Left cardiac atrium (tissue), 4 donors: ENCODE results near the gene SLC31A1. TPM values are rescaled to one million over a fixed set of nuclear protein-coding genes. Genes with fewer than 3 reads are reported as not detected.
"Not testable (repeated sequence)": the region's sequence is repeated elsewhere in the genome, so short reads cannot be mapped to it uniquely, and the experiment has no call there.

ENCODE experiments used
- ATAC-seq, 2 donors: fragments of 200-7000 bp; cut with Tn5 transposase; one replicate each; pipeline ENCODE4 v1.9.1; 2020; ENCODE audit warnings: mild to moderate bottlenecking in 2 of 2, moderate library complexity in 2 of 2
- DNase-seq: peaks from one replicate; pipeline ENCODE4 v3.0.0-alpha.2; 2020
- intact Hi-C, 2 donors: fragments of 100-400 bp; cut with DNase I; formaldehyde crosslinking; loops; one replicate each; pipeline versions ENCODE4 v1.14.1 to v1.15.1; 2022 to 2023
- total RNA-seq, 2 donors: library from RNA; stranded (reverse); fragmentation: NEBNext Ultra II Directional; extraction: Animal tissue kit (Norgen Biotek cat#: 25700); gene quantifications; one replicate each; pipeline ENCODE4 v1.2.1, GENCODE V29; 2021
- donor health status: DM: no; HTN: yes; CAD: no.
- donor health status: DM: no; HTN: yes; CAD: no; lungs with severe emphysema.
- donor health status: DM: yes; HTN: yes; CAD: no.
- donor health status: Dilated cardiomyopathy.

Gene SLC31A1
- total RNA-seq, 2 donors from 2014 or later: 13.8 to 23.4 TPM

DNA sequence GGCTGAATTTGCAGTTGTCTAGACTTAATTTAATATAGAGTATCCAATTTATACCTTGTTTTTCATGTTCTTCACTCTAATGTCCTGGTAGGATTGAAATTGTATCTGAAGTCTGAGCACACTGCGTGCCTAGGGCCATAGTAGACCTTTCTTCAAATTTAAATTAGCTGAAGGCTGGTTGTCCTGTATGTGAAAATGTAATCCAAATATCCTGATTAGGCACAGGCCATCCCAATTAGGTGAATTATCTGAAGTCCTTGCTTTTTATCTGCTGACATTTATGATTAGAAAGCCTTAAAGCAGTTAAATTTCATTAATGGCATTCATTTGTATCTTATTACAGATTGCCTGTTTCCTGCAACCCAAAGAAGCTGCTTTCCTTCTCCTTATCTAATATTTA, 33.6 kb downstream of the SLC31A1 start:
- intact Hi-C loops: no loop called here
- DNase-seq (no peak), ATAC-seq (no peak)

DNA sequence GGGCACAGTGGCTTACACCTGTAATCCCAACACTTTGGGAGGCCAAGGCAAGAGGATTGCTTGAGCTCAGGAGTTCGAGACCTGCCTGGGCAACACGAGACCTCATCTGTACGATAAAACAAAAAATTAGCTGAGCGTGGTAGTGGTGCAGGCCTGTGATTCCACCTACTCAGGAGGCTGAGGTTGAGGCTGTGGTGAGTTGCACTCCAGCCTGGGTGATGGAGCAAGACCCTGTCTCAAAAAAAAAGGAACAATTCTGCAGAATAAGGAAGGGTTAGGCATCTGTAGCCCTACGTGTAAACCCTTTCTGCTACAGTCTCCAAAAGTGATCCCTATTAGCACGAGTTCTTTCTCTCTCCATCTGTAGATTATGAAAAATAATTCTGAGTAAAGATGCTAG, 34.1 kb downstream of the SLC31A1 start:
- no peak for ATAC-seq
- intact Hi-C loops: no loop called here
- no peak for DNase-seq

DNA sequence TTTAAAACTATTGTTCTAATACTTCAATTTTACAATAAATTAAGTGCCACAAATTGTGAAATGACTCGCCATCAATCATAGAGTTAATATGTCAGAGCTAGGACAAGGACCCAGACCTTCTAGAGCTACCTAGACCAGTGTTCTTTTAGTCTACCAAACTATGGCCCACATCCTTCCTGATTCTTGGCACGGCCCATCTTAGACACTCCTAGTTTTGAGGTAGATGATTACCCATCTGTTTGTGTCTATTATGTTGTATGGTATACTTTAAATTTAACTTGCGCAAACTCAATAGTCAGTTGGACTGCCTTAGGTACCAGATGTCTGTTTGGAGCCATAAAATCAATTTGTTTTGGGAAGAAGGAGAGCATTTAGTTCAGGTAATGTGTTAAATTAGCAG, 36.5 kb downstream of the SLC31A1 start:
- DNase-seq (no peak), ATAC-seq (no peak)
- intact Hi-C loops: no loop called here

DNA sequence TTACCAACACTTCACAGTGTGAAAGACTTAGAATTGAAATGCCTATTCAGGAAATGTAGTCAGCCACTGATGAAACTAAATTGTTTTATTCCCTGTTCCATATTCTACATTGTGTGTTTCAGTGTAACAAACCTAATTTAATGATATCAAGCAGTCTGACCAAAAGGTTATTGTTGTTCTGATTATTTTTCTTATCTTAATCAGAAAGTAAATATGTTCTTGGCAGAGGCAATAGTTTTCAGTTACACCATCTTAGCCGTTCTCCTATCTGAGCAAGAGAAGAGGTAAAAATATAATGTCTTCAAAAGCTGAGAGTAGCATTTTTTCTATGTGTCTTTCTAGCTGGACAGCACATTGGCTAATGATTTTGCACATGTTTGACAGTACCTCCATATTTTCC, 36.9 kb downstream of the SLC31A1 start:
- no peak for DNase-seq
- intact Hi-C loops: no loop called here
- no peak for ATAC-seq

DNA sequence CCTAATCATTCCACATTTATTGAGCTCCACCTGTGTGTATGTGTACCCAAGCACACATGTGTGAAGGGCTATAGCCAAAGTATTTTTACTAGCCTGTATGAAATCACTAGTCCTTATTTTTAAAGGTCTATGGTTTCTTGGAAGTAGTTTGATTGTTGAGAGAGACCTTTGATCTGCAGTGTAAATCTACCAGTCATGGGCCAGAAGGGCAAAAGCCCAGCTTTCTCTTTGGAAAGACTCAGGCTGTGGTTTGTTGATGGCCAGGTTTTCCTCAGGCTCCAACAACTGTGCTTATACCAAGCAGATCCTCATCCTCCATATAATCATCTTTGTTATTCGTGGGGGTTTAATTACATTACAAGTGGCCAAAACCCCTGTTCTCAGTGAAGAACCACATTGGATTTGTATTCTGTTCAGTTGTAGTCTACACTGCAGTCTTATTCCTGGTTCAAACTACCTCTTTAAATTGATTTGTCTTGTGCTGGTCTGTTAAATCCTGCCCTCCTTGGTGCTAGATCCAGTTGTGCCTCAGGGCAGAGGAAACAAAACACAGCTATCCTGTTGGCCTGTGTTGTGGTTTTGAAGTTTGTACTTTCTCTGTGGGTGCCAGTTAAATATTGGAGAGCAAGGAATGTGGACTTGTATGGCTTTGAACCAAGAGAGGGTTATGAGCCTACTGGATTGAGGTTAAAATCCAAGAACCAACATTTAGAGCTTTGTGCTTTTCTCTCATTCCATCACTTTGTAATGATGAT, 40.8 kb downstream of the SLC31A1 start:
- intact Hi-C loops: no loop called here
- no peak for DNase-seq
- no peak for ATAC-seq

DNA sequence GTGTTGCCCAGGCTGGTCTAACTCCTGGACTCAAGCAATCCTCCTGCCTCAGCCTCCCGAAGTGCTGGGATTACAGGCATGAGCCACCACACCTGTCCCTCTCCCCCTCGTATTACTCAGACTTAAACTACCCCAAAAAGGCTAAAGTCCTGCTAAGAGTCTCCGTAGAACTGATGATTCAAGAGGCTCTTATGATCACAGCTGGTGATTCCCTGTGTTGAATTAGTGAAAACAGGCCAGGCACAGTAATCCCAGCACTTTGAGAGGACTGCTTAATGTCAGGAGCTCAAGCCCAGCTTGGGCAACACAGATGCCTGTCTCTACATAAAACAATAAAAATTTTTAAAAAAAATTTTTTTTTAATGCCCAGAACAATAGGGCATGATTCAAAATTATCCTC, 44.8 kb downstream of the SLC31A1 start:
- DNase-seq (no peak), ATAC-seq (no peak)

DNA sequence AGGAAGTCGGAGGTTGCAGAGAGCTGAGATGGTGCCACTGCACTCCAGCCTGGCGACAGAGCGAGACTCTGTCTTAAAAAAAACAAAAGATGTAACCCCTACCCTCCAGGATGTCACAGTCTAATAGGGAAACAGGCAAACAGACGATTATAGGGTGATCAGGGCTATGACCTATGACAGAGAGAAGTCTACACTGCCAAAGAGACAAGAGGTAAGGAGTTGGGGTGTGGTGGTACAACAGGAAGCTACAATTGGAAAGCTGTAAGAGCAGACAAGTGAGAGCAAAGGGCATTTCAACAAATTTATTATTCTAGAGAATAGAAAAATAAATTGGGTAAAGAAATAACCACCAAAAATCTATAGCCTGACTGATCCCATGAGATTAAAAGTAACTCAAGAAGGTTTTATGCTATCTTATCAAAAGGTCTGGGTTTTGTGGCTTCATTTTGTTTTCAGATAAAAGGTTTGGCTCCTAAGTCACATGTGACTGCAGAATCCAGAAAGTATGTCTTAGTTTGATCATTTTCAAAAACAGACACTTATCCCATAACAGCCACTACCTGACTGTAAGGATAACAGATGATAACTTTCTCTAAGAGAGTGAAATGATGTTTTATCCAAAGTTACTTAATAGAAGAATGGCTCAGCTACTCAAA, 46.7 kb downstream of the SLC31A1 start:
- ATAC-seq: no peak
- DNase-seq: no peak
- intact Hi-C loops: no loop called here

More for the DNA sequence above, 44.8 kb downstream of the SLC31A1 start:
- intact Hi-C loops: no loop called here

DNA sequence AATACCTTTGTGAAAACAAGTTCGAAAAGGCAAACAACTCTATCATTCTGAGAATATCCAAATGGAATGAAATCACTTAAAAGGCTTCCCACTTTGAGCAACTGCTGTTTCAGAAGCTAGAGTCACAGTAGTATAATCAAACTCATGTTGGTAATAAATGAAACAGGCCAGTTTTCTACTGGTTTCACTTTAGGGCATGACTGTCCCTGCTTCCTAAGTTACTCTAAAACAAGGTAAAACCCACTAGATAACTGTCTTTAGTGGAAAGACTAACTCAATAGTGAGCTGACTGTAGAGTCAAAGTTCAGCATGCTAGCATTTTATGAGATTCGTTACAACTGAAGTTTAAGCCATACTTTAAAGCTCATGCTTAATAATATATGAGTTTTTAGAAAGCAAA, 48.0 kb downstream of the SLC31A1 start:
- intact Hi-C loops: no loop called here
- DNase-seq (no peak), ATAC-seq (no peak)

DNA sequence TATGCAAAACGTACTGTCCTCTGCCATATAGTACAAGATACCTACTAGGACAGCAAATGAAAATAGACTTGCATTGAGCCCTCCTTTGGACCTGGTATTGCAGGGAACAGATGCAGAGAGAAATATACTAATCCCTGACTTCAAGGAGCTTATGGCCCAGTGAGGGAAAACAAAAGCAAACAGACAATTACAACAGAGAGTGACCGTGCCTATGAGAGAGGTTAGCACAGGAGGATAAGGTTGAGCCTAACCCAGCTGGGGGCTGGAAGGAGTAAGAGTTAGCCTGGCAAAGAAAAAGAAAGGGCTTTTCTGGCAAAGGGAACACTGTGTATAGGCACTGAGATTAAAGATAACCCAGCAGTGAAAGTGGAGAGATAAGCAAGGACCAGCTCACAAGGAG, 48.5 kb downstream of the SLC31A1 start:
- ATAC-seq (no peak), DNase-seq (no peak)
- intact Hi-C loops: loop anchor here in 1 of 2 donors (10.0 kb wide), 2 partner anchors 135 to 385 kb away; partner anchors contain the start of gene ALAD

DNA sequence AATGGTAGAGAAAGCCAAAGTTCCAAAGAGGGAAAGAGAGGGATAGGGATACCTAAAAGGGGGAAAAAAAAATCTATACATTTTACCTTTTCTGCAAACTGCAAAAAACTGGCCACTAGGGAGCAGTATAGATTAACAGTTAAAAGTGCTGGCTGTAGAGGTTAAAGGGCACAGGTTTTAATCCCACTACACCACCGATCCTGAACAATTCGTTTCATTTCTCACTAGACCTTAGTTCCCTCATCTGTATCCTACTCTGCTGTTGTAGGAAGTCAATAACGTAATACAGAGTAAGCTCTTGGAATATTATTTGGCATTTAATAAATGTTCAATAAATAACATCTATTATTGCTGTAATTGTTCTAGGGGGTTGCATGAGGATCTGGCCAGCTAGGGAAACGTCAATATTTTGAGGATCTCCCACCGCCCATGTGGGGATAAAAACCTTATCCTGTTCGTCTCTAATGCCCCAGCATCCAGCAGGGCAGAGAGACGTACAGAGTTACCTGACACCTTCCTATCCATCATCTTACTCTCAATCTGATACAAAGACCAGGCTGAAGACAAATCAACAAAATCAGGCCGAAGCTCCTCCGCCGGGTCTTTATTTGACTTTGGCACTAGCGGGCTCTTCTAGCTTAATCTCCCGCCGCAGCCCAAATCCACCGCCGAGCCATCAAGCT, 53.3 kb downstream of the SLC31A1 start:
- no peak for DNase-seq
- peak; percentile 25 to 42 for ATAC-seq
- intact Hi-C loops: loop anchor here in 1 of 2 donors (10.0 kb wide), 2 partner anchors 130 to 380 kb away; partner anchors contain the start of gene ALAD

DNA sequence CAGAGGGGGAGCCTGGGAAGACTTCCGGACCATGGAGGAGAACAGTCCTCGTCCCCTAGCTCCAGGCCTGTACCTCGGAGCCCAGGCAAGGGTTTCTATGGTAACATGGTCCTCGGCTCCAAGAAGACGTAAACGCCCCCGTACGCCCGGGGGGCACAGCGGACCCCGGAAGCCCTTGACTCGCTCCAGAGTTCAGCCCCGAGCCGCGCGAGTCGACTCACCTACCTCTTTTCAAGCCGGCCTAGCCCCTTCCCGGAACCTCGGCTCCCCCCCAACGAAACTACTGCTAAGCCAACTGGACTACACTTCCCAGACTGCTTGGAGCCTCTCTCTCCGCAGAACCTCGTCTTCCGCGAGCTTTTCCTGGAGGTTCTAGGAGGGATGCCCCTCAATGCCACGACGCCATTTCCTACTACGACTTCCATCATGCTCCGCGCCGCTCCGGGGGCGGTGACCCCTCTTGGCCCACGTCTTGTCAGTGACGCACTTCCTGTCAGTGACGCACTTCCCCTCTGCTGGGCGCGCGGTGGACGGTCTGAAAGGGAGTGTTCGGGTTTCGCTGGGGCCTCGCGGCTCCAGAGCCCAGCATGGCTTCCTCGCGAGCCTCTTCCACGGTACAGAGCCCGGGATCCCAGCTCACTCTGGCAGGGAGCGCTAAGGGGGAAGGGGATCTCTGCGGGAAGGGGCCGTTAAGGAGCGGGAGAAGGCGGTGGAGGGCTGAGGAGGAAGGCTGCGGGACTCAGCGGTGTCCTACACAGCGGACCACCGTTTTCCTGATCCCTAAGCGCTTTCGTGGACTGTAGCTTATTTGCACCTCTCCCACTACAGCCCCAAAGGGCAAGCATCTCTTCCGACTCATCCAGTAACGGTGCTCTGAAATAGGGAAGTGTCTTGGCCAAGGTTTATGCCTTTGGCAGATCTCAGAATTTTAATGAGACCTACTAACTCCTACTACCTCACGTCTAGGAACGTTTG, 54.1 kb downstream of the SLC31A1 start, which contains the start of the genes CDC26 and PRPF4:
TSS of gene CDC26 (minus strand) at position 416 of the 975 bp plus-strand sequence. CDS start 3,065 bp downstream, outside the sequence.
TSS of gene PRPF4 (plus strand) at position 502 of the 975 bp plus-strand sequence. CDS start at position 588, 86 bp downstream.
- intact Hi-C loops: loop anchor here in 1 of 2 donors (10.0 kb wide), 2 partner anchors 129 to 379 kb away; partner anchors contain the start of gene ALAD
- DNase-seq (peak; percentile 97), ATAC-seq (peak; percentile 98)

DNA sequence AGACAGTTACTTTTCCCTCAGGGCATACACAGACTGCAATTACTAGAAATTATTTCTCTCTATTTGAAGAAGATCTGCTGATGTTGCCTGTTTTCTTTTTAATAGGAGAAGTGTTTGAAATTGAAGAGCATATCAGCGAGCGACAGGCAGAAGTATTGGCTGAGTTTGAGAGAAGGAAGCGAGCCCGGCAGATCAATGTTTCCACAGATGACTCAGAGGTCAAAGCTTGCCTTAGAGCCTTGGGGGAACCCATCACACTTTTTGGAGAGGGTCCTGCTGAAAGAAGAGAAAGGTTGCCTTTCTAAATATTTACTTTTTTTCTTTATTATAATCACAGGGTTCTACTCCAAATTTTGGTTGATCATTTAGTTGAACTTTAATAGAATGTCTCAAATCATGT, 57.5 kb downstream of the SLC31A1 start:
- no peak for ATAC-seq
- intact Hi-C loops: loop anchor here in 1 of 2 donors (10.0 kb wide), 2 partner anchors 126 to 376 kb away; partner anchors contain the start of gene ALAD
- DNase-seq: no peak

DNA sequence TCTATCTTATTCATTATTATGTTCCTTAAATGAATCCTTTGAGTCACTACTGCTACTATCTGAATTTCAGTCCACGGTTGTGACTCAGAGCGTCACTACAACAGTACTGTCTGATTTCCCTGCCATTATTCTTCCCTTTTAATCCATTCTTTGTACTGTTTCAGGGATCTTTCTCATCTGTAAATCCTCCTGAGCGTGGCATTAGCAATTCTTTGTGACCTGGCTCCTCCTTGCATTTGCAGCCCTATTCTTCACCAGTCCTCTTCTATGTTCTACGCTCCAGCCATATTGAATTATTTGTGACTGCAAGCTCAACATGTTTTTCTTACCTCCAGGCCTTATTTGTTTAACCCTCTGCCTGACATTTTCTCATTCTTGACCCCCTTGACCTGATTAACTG, 60.0 kb downstream of the SLC31A1 start:
- no peak for ATAC-seq
- intact Hi-C loops: no loop called here
- DNase-seq: no peak

DNA sequence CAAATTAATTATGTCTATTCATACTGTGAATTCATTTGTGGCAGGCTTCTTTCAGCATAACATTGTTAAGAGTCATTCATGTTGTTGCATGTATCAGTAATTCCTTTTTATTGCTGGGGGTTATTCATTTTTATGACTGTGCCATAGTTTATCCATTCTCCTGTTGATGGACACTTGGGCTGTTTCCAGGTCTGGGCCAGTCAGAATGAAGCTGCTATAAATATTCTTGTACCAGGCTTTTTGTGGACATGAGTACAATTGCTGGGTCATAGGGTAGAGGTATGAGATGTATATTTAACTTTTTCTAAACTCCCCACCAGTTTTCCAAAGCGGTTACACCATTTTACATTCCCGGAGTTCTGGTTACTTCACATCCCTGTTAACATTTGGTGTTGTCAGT, 67.7 kb downstream of the SLC31A1 start:
- intact Hi-C loops: no loop called here
- peak in 1 of 2 donors; percentile 22 for ATAC-seq
- no peak for DNase-seq

DNA sequence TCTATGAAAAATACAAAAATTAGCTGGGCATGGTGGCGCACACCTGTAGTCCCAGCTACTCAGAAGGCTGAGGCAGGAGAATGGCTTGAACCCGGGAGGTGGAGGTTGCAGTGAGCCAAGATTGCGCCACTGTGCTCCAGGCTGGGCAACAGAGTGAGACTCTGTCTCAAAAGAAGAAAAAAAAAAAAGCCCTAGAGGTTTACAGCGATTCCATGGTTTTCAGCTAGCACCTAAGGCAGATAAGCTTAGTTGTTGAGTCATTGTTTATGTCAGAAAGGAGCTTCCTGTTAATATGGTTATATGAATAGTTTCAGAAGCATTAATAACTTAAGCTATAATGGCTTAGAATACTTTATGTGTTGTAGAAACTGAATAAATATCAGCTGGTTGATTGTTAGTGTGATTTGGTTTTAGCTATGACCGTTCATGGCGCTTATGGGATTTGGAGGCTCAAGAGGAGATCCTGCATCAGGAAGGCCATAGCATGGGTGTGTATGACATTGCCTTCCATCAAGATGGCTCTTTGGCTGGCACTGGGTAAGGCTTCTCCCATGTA, 68.8 kb downstream of the SLC31A1 start:
- ATAC-seq: no peak
- intact Hi-C loops: no loop called here
- DNase-seq: no peak

DNA sequence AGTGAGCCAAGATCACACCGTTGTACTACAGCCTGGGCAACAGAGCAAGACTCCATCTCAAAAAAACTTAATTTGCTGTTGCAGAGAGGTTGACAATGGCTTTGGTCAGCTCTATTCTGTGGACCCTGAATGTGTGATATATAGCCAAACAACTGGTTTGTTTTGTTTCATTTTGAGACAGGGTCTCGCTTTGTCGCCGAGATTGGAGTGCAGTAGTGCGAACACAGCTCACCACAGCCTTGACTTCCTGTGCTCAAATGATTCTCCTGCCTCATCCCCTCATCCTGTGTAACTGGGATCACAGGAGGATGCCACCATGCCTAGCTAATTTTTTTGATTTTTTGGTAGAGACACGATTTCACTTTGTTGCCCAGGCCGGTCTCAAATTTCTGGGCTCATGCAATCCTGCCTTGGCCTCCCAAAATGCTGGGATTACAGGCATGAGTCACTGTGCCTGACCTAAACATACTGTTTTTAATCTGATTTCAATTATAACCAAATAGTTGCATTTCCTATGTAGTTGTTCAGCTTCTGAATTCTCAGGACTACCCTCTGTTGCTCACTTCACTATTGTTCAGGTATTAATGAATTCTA, 72.0 kb downstream of the SLC31A1 start:
- DNase-seq: no peak
- ATAC-seq: no peak
- intact Hi-C loops: no loop called here

DNA sequence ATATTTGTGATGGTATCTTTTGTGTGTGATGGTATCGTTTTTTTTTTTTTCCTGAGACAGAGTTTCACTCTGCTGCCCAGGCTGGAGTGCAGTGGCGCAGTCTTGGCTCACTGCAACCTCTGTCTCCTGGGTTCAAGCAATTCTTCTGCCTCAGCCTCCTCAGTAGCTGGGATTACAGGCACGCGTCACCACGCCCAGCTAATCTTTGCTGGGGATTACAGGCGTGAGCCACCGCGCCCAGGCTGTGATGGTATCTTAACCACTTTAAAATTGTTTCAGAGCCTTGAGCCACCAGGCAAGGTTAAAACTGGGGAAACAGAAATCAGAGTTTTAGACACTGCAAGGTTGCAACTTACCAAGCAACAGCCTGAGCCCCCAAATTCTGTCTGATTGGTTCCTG, 74.9 kb downstream of the SLC31A1 start:
- intact Hi-C loops, ATAC-seq, DNase-seq: not testable (repeated sequence)
